T-helper 2 cell treated with Interferon-gamma antibody and Interleukin-4, amounts not matched to agents 100 ng/mL and 5 ng/mL, for 36 hours (primary cell): ENCODE results near the gene POPDC3. TPM values are rescaled to one million over a fixed set of nuclear protein-coding genes. Genes with fewer than 3 reads are reported as not detected.
"Not testable (repeated sequence)": the region's sequence is repeated elsewhere in the genome, so short reads cannot be mapped to it uniquely, and the experiment has no call there.

ENCODE experiments used
- intact Hi-C: fragments of 100-400 bp; cut with micrococcal nuclease; formaldehyde crosslinking; loops from one replicate; pipeline ENCODE4 v1.15.1; 2023
- total RNA-seq: library from RNA; stranded (reverse); gene quantifications from 2 replicates; pipeline ENCODE4 v1.2.3, GENCODE V29; 2022

Gene POPDC3
- not detected in 2 replicates for total RNA-seq

- intact Hi-C loops = no loop called here
Measured at GRCh38 chr6:105179244-105180065, at the start of gene POPDC3. TSS of gene POPDC3 (minus strand) at chr6:105180014. CDS start at chr6:105161909, 18,105 bp downstream.

DNA sequence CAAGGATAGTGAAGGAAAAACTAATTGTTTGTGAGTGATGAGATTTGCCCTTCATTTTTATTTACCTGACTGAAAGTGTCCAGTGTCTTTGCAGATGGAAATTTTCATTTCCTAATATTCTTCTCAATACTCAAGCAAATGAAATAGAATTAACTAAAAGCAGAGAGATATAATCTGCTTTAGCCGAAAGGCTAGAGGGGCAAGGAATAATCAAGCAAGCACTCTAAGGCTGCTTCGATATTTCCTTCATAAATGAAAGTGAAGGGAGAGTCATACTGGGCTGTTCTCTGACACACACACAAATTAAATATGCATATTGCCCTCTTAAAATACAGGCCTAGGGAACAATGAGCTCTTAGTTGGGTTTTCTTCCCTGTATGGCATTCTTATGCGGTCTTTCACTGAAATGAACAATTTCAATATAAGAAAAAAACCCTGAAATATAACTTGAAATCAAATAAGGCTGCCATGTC is 47.5 kb upstream of the POPDC3 start:
- intact Hi-C loops = no loop called here

DNA sequence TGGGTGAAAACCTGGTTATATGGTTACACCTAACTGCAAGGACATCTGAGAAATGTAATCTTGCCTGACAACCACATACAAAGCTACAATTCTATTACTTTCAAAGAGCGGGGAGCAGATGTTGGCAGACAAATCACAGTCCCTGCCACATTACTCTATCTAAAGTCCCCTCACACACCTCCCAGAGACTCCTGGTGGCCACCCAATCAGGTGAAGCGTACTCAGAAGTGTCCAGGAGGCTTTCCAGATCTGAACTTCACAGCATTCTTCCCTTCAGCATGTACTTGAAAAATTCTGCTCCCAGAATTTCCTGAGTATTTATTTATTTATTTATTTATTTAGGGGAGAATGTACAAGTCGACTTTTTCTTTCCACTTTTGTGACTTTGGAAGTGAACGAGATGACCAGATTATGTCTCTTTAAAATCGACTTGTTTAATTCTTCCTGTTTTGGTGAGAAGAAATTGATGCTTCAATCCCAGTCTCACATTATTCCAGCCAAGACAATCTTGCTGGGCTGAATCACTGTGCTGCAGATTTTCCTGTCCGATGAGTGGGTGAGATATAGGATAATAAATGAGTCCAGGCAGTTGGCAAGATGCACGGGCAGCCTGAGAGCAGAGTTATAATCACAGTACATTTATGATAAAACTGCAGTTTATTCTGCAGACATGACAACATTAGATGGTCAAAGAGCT is 46.9 kb upstream of the POPDC3 start:
- intact Hi-C loops = no loop called here

- intact Hi-C loops = no loop called here
Measured at GRCh38 chr6:105223242-105223641, 43.4 kb upstream of the POPDC3 start.

- intact Hi-C loops = not testable (repeated sequence)
Measured at GRCh38 chr6:105221219-105221618, 41.4 kb upstream of the POPDC3 start.

GRCh38 chr6:105220186-105220585 is 40.4 kb upstream of the POPDC3 start:
- intact Hi-C loops = no loop called here

GRCh38 chr6:105219218-105219617 is 39.4 kb upstream of the POPDC3 start:
- intact Hi-C loops = not testable (repeated sequence)

DNA sequence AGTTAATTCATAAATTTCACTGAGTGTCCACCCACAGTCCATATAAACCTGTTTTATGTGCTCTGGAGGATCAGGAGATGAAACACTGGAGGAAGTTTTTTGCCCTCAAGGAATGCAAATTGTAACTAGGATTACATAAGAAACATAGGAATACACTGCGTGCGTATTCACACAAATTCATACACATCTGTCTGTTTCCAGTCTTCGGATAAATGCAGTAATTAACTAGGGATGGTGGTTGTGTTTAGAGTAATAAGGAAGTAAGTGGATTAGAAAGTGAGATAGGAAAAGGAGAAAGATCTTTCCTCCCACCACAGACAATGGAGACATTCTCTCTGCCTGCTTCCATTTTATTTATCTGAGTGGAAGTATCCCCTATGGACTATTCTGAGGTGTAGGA is 35.7 kb upstream of the POPDC3 start:
- intact Hi-C loops = no loop called here

- intact Hi-C loops = no loop called here
Measured at GRCh38 chr6:105214668-105215067, 34.9 kb upstream of the POPDC3 start.

- intact Hi-C loops = no loop called here
Measured at GRCh38 chr6:105213272-105213671, 33.5 kb upstream of the POPDC3 start.

DNA sequence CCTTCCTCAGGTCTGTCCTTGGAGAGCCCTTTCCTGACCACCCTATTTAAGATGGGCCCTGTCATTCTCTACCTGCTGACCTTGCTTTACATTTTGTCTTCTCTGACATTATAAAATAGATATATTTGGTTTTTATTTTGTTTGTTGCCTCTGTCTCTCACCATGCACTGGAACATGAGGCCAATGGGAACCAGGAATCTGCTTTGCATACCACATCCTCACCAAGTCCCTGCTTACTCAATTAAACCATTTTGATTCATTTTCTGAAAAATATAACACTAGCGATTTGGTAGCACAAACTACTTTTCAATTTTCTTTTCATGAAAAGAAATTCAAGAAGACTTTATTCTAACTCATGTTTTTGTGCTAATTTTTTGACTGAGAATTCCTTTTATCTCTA is 32.8 kb upstream of the POPDC3 start:
- intact Hi-C loops = no loop called here

DNA sequence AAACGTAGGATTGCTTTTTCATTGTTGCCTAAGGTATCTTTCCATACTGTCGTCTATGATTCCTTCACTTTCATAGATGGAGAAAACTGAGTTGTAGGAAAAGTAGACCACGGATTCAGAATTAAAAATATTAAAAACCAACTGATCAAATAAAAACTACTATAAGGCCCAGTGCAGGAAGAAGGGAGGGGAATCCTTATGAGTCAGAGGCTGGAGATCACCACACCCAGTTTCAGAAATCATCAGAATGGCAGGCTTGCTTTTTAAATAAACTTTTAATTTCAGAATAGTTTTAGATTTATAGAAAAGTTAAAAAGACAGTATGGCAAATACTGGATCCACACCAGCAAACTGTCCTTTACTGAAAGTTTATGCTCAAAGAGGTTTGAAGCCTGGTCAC is 32.0 kb upstream of the POPDC3 start:
- intact Hi-C loops = no loop called here

DNA sequence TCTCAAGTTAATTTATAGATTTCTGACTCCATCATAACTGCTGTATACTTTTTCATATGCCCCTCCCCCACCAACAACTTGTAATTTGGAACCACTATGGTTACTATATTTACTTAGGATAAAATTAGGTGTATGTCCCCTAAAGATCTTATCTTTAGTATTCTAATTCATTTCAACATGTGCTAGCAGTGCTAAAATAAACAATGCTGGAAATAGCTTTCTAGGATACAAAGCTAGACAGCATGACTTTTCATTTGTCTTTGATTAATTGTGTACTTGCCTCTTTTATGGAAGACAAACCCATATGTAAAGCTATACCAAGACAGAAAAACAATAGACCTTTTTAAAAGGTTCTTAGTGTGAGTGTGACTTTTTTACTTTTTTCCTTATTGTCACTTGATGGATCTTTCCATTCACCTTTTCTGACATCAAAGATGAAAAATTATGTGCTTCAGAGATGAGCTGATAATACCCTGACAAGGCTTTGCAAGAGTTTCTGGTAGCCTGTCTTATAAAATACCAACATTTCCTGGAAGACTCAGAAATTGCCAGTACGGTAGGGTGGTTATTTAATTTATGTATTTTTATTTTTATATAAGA is 31.2 kb upstream of the POPDC3 start:
- intact Hi-C loops = no loop called here

DNA sequence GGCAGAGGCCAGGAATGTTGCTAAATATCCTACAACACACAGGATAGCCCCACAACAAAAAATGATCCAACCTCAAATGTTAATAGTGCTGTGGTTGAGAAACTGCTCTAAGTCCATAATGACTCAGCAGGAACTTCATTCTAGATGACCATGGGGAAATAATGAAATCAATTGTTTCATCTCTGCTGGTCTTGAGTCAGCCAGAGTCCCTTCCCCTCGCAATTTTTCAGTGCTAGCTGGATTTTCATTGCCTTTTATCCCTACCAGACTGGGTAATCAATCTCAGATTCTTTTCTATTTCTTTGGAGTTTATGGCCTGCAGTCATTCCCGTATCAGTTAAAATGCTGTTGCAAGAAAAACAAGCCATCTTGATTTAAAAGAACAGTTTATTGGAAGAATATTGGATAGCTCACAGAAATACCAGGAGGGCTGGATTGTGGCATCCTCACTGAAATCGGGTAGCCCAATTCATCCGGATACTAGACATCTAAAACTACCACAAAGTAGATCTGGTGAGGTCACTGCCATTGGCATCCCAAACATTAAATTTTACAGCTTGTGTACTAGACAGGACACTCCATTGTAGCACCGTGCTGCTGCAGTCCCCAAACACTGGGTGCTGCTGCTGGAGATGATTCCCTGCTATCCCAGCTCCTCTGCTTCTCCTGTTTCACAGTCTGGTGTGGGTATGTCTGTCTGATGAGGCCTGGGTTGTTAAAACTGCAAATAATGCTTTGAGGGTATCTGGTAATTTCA is 30.3 kb upstream of the POPDC3 start:
- intact Hi-C loops = no loop called here

DNA sequence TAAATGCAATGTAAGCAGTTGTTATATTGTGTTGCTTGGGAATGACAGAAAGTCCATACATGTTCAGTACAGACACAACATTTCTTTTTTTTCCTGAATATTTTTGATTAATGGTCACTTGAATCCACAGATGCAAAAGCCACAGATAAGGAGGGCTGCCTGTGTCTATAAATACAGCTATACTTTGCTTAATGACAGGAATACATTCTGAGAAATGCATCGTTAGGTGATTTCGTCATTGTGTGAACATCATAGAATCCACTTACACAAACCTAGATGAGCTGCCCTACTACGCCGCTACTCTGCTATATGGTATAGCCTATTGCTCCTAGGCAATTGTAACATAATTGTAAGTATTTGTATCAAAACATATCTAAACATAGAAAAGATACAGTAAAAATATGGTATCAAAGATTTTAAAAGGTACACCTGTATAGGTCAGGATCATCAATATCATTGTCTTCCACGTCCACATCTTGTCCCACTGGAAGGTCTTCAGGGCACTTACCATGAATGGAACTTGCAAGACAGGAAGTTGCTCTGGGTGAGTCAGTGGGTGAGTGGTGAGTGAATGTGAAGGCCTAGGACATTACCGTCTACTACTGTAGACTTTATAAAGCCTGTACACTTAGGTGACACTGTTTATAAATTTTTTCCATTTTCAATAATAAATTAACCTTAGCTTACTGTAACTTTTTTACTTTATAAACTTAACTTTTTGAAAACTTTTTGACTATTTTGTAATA is 27.9 kb upstream of the POPDC3 start:
- intact Hi-C loops = no loop called here

DNA sequence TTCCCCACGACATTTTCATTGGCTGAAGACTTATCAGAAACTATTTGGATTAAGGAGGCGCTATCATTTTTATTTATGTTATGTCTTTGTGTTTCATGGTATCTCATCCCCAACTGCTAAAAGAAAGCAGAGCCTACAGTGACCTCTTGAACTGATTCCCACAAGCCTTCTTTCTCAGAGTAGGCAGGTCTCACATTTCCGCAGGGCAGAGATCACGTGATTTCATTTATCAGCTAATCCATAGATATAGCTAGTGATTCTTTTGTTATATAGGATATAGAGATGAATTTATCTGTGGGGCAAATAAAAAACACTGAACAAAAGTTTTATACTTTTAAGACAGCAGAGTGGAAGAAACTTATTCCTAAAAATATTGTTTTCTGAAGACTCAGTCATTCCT is 25.0 kb upstream of the POPDC3 start:
- intact Hi-C loops = no loop called here

- intact Hi-C loops = no loop called here
Measured at GRCh38 chr6:105204331-105204730, 24.5 kb upstream of the POPDC3 start.

DNA sequence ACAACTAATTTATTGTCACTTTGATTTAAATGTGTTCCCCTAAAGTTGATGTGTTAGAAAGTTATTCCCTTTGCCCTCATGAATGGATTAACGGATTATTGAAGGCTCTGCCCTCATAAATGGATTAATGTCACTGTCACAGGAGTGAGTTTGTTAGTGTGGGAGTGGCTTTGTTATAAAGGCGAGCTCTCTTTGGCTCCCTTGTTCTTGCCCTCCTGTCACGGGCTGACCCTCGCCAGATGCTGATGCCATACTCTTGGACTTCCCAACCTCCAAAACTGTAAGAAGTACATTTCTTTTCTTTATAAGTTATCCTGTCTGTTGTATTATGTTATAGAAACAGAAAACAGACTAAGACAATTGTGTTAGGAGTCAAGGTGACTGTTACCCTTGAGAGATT is 22.7 kb upstream of the POPDC3 start:
- intact Hi-C loops = no loop called here

DNA sequence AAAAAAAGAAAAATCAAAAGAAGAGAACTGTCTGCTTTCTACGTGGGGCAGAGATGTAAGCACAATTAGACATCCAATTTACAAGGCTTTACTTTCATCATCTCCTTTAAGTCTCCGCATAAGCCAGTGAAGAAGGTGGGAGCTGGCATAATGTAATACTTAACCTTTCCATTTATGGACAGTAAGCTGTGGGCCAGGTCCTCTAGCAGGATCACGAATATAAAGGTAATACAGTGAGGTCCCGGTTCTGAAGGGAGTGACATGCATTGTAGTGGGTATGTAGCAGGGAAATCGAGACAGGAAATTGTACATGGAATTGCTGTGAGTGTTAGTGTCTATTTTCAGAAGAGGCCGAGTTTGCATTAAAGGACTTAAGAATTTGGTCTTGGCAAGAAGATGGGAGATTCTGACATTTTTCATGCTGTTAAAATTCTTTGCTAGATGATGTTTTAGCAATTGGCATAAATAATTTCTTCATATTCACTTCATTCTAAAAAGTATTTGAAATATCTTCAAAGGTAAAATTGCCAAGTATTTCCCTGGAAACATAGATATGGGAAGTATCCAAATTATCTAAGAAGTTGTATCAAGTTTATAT is 20.4 kb upstream of the POPDC3 start:
- intact Hi-C loops = no loop called here

- intact Hi-C loops = no loop called here
Measured at GRCh38 chr6:105199711-105200110, 19.9 kb upstream of the POPDC3 start.
